HFFc6 (cell line): ENCODE measurements around the gene ST3GAL5. TPM values are rescaled to one million over a fixed set of nuclear protein-coding genes. Genes with fewer than 3 reads are reported as not detected.

ENCODE experiments used
- DNase-seq: peaks from one replicate; pipeline ENCODE4 v3.0.0-alpha.2; 2018
- H3K27ac Mint-ChIP-seq: 2 replicates; pipeline ENCODE4 v1.8.0; 2020; ENCODE audit warnings: mild to moderate bottlenecking, mixed read lengths
- H3K27me3 Mint-ChIP-seq: 2 replicates; pipeline ENCODE4 v1.8.0; 2021; ENCODE audit warnings: mild to moderate bottlenecking, moderate library complexity, mixed read lengths; ENCODE audit not compliant: insufficient read depth
- H3K36me3 Mint-ChIP-seq: 2 replicates; pipeline ENCODE4 v1.8.0; 2021; ENCODE audit warnings: low read depth, mixed read lengths
- H3K4me1 Mint-ChIP-seq: 2 replicates; pipeline ENCODE4 v1.8.0; 2020; ENCODE audit warnings: low read depth, mixed read lengths
- H3K4me3 Mint-ChIP-seq: 2 replicates; pipeline ENCODE4 v1.8.0; 2020; ENCODE audit warnings: mild to moderate bottlenecking, moderate library complexity, mixed read lengths
- H3K9me3 Mint-ChIP-seq: 2 replicates; pipeline ENCODE4 v1.8.0; 2020; ENCODE audit warnings: mild to moderate bottlenecking, mixed read lengths
- total RNA-seq, 6 experiments: library from RNA; stranded (reverse); fragmentation: NEBNext Ultra II Directional; extraction: Animal tissue kit (Norgen Biotek cat#: 25700); gene quantifications; 2 replicates in 1 of 6; 3 replicates in 5 of 6; pipeline ENCODE4 v1.2.3, GENCODE V29; 2021
- TF ChIP-seq, protein P1 (sequence below): fragments of 200-600 bp; sonication (generic); IDR thresholded peaks from 2 replicates; pipeline ENCODE4 v1.5.0; 2021; ENCODE audit warnings: antibody characterized with exemption, mild to moderate bottlenecking

Gene ST3GAL5
- total RNA-seq, 6 experiments from 2014 or later = 12.7 to 17.4 (median 15.2) TPM

DNA sequence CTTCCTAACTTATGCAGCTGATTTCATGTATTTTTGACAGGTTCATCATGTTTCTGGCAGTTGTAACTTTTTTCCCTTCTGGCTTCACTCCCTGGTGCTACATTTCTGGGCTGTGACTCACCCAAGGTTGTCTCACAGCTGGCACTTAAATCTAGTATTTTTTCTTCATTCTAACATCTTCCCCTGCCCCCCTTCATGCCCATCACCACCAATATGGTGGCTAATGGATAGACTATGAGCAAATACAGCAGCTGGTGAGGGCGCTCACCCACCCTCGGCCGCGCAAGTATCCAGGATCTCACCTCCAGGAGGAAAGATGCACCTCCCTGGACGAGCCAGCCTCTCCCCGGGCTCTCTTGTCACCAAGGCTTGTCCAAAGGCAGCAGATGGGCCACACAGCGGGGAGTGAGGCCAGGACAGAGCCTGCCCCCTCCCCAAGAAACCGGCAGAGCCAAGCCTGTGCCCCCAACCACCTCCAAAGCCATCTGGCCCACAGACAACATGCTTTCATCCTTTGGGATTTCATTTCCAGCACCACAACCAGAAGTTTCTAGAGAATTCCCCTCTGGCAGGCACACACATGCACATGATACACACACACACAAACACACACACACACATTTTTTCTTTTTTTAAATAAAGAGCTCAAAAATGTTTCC is 95.9 kb downstream of the ST3GAL5 start:
- Mint-ChIP-seq H3K36me3 (peaks cover 16% of the 10 kb centered on the region), H3K9me3 (no peaks in the 10 kb centered on the region), H3K4me3 (peak overlapping the region; percentile 18; the same call in 1 of the 2 replicates), H3K27me3 (peaks cover 13% of the 10 kb centered on the region), H3K4me1 (peaks cover 72% of the 10 kb centered on the region), H3K27ac (peak overlapping the region; percentile 56)
- DNase-seq = peak; percentile 50
- TF ChIP-seq, protein P1, sequence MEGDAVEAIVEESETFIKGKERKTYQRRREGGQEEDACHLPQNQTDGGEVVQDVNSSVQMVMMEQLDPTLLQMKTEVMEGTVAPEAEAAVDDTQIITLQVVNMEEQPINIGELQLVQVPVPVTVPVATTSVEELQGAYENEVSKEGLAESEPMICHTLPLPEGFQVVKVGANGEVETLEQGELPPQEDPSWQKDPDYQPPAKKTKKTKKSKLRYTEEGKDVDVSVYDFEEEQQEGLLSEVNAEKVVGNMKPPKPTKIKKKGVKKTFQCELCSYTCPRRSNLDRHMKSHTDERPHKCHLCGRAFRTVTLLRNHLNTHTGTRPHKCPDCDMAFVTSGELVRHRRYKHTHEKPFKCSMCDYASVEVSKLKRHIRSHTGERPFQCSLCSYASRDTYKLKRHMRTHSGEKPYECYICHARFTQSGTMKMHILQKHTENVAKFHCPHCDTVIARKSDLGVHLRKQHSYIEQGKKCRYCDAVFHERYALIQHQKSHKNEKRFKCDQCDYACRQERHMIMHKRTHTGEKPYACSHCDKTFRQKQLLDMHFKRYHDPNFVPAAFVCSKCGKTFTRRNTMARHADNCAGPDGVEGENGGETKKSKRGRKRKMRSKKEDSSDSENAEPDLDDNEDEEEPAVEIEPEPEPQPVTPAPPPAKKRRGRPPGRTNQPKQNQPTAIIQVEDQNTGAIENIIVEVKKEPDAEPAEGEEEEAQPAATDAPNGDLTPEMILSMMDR = no peak

DNA sequence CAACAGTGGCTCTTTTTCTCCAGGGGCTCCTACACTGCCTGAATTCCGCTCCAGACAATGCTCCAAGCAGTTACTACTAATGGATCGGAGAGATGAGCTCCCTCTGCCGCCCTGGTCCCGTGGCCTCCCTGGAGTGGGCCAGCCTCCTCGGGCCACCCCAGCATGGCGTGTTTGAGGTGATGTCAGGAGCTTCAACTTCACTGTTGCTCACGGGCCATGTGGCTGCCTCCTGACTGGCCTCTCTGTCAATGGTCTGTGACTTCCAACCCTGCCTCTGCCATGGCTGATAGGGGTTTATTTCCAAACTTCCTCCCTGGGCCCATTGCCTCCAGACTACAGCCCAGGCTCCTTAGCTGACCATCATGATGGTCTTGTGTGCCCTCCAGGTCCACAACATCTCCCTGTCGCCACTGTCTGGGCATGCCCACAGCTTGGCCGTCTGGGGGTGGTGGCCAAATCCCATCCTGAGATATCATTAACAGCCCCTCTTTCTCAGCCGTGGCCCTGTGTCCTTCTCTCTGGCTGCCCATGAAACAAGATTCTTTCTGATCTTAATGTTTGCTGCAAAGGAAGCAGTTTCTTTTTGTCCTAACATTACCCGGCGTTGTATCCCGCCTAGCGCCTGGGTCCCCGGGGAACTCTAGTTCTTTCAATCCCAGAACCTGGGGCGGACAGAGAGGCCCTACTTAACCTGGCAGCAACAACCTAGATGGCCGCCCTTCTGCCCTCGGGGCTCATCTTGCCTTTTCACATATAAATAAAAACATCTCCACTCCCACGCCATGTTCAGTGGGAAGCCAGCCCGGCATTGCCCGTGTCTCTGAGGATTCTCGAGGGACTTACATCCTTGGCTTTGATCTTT is 96.9 kb downstream of the ST3GAL5 start:
- no peaks in the 10 kb centered on the region for H3K9me3 Mint-ChIP-seq
- no peak for DNase-seq
- H3K36me3 Mint-ChIP-seq = peaks cover 21% of the 10 kb centered on the region
- TF ChIP-seq, protein P1 = no peak
- H3K4me3 Mint-ChIP-seq = no peak overlapping the region
- H3K4me1 Mint-ChIP-seq = peaks cover 68% of the 10 kb centered on the region
- peak overlapping the region; percentile 44 for H3K27ac Mint-ChIP-seq
- peaks cover 10% of the 10 kb centered on the region for H3K27me3 Mint-ChIP-seq

DNA sequence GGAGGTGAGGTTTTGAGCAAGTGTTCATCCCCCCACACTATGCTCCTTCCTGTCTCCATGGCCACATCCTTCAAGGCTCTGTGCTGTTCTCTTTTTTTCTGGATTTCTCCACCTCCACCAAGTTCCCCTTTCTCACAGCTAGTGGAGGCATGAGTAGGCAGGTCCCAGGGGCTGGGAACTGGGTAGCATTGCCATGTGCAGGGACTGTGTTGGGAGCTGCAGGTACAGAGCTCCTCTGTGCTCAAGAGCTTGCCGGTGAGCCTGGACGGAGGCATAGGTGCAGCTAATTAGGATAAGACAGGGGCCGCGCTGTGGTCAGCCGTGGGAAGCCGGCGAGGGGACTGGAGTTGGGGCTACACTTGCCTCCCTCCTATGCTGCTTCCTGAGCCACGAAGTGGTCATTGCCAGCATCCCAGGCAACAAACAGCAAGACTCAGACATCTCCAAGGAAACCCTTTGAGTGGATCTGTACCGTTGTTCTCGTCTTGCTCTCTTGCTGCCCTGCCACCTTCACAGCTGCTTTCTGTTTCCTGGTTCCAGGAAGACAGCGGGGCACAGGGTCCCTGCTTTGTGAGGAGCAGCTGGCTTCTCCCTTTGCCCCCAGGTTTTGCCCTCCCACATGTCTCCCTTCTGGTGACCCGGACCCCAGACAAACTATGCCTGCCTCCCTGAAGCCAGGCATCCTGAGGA is 98.1 kb downstream of the ST3GAL5 start:
- Mint-ChIP-seq H3K27ac (no peak overlapping the region), H3K4me1 (peaks cover 65% of the 10 kb centered on the region), H3K27me3 (peaks cover 13% of the 10 kb centered on the region), H3K4me3 (no peak overlapping the region), H3K9me3 (no peaks in the 10 kb centered on the region), H3K36me3 (peaks cover 27% of the 10 kb centered on the region)
- no peak for DNase-seq
- TF ChIP-seq, protein P1 = no peak

DNA sequence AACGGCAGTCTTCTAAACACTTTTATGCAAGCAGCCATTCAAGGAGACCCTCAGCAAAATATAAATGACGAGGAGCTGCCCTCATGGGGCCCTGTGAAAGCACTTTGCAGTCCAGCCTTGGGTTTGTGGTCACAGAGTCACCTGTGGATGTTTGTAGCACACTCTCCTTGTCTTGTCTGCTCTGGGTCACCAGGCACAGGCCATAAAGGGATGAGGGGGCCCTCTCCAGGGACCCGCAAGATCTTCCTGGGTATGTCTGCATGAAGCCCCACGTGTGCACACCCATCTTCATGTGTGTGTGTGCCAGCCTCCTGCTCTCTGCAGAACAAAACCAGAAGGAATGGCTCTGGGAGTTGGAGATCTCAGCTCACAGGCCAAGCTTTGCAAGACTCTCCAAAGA is 98.8 kb downstream of the ST3GAL5 start:
- TF ChIP-seq, protein P1 = no peak
- peaks cover 71% of the 10 kb centered on the region for H3K4me1 Mint-ChIP-seq
- peaks cover 13% of the 10 kb centered on the region for H3K27me3 Mint-ChIP-seq
- no peaks in the 10 kb centered on the region for H3K9me3 Mint-ChIP-seq
- H3K36me3 Mint-ChIP-seq = peaks cover 27% of the 10 kb centered on the region
- no peak for DNase-seq
- no peak overlapping the region for H3K27ac Mint-ChIP-seq
- no peak overlapping the region for H3K4me3 Mint-ChIP-seq

DNA sequence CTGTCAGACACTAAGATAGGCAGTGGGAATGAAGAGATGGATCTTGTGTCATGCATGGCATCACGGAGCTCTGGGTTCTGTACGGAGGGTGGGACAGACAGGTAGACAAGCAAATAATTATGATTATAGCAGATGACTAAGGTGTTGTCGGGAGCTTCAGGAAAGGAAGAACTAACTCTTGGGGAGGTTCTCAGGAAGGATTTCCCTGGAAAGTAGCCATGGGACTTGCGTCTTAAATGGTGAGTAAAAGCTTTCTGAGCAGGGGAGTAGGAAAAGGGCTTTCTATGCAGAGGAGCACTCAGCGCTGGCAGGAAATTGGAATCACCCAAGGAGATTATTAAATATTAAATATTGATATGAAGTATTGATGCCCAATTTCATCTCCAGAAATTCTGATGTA is 99.5 kb downstream of the ST3GAL5 start:
- Mint-ChIP-seq H3K27ac (no peak overlapping the region), H3K4me3 (no peak overlapping the region)
- DNase-seq = no peak

More for the DNA sequence above, 99.5 kb downstream of the ST3GAL5 start:
- Mint-ChIP-seq H3K27me3 (peaks cover 11% of the 10 kb centered on the region), H3K4me1 (peaks cover 77% of the 10 kb centered on the region), H3K9me3 (no peaks in the 10 kb centered on the region), H3K36me3 (peaks cover 31% of the 10 kb centered on the region)
- TF ChIP-seq, protein P1 = no peak
